GM15510 (cell line): Measurements from ENCODE around the gene RIMS1.

Experiments used
- POLR2A ChIP-seq: IDR thresholded peaks from 3 replicates; pipeline ENCODE4 v1.6.1; 2011; ENCODE audit warnings: borderline replicate concordance; ENCODE audit not compliant: insufficient read length; ENCODE audit errors: extremely low read depth

Gene RIMS1

GRCh38 chr6:72419966-72420365 lies 533.6 kb downstream of the RIMS1 start:
- no peak for TF ChIP-seq POLR2A

- TF ChIP-seq POLR2A, result no peak
Measured at GRCh38 chr6:72420409-72420808, 534.1 kb downstream of the RIMS1 start.

GRCh38 chr6:72421387-72421786 lies 535.0 kb downstream of the RIMS1 start:
- TF ChIP-seq POLR2A, result no peak

- TF ChIP-seq POLR2A, result no peak
Measured at GRCh38 chr6:72422171-72422570, 535.8 kb downstream of the RIMS1 start.

DNA sequence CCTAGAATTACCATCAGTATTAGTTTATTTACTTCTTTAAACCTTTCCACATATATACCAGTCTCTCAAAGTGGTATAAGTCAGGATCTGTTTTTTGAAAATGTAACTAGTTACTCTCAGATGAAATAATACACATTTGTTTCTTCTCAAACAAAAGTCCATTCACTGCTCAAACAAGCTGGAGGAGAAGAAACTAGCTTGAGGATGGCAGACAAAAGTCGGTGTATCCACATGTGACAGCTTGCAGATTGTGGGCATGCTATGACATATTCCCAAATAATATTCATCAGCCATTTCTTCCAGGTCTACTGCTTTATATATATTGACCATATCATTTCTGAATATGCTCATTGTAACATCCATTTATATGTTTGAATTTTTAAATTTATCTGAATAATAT lies 538.1 kb downstream of the RIMS1 start:
- TF ChIP-seq POLR2A, result no peak

DNA sequence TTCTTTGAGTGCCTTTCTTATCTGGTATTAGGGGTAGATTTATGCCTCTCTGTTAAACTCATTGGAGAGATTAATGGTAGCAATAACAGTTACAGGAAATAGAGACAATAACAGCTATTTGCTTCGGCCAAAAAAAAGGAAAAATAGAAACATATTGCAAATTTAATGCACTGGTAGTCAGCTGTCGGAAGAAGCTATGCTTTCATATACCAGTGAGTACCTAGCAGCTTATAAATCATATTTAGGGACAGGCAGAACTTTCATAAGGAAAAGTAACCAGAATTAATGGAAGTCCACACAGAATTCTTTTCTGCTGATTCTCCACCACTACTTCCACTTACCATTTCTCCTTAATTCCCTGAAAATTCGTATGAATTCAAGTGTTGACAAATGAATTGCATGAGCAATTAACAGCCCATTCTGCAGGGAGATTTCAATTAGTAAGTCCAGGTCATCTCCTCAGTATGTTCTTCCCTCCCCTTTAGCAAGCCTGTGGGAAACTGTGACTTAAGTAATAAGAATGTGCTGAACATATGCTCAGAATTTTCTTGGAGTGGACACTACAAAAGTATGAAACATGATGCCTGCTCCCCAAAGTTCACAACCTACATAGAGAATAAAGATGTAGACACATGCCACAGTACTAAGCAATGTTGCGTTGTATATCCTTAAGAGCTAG lies 538.8 kb downstream of the RIMS1 start:
- TF ChIP-seq POLR2A, result no peak

DNA sequence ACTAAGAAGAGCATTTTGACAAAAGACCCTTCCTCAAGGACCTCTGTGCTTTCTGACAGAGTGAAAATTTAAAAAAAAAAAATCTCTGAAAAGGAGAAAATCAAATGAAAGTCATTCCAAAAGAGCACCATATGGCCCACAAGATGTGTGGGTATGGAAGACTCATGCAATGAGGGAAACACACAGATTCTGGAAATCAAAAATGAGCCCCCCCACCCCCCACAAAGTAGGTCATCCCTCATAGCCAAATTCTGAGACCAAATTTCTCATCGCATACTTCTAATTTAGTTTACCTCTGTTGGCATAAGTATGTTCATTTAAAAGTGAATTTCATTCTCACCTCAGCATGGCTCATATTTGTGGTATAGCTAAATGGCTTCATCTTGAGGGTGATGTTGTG lies 554.3 kb downstream of the RIMS1 start:
- no peak for TF ChIP-seq POLR2A

- TF ChIP-seq POLR2A, result no peak
Measured at GRCh38 chr6:72446430-72446829, 560.1 kb downstream of the RIMS1 start.
